Measurements from ENCODE around the gene TIPRL. TPM values are rescaled to one million over a fixed set of nuclear protein-coding genes. Genes with fewer than 3 reads are reported as not detected.

The TIPRL gene
- polyA plus RNA-seq, 1 experiment: 52.9 TPM

DNA sequence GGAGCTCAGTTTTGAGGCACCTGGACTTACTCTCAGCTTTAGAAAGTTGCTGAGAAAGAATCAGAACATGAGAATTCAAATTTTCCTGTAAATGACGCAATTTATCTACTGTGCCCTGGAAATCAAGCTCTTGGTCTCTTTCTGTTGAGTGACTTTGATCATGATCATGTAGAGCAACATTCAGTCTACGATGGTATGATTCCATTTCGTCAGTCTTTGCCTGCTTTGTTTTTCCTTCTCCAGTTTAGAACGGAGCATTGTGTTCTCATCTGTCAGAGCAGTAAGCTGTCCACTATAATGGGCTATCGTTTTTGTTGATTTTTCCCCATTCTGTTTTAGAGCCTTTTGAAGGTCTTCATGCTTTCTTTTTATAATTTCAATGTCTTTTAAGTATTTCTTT, 67.7 kb downstream of the TIPRL start:
- H3K27me3 ChIP-seq (ENCODE audit: control insufficient read depth, insufficient read depth, low read length): no peaks in the 10 kb centered on the region
- no peaks in the 10 kb centered on the region for H3K9me3 ChIP-seq (ENCODE audit: control insufficient read depth, insufficient read depth, low read length)
- TF ChIP-seq, protein P1, sequence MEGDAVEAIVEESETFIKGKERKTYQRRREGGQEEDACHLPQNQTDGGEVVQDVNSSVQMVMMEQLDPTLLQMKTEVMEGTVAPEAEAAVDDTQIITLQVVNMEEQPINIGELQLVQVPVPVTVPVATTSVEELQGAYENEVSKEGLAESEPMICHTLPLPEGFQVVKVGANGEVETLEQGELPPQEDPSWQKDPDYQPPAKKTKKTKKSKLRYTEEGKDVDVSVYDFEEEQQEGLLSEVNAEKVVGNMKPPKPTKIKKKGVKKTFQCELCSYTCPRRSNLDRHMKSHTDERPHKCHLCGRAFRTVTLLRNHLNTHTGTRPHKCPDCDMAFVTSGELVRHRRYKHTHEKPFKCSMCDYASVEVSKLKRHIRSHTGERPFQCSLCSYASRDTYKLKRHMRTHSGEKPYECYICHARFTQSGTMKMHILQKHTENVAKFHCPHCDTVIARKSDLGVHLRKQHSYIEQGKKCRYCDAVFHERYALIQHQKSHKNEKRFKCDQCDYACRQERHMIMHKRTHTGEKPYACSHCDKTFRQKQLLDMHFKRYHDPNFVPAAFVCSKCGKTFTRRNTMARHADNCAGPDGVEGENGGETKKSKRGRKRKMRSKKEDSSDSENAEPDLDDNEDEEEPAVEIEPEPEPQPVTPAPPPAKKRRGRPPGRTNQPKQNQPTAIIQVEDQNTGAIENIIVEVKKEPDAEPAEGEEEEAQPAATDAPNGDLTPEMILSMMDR (IDR thresholded peaks at IDR 0.05; ENCODE audit: low read depth, low read length): no peak
- H3K27ac ChIP-seq (ENCODE audit: low read depth, low read length): no peak overlapping the region
- DNase-seq (ENCODE audit: low read depth, low spot score): no peak
- no peak overlapping the region for H3K4me3 ChIP-seq (ENCODE audit: low read depth, low read length)
- POLR2A ChIA-PET: no interaction called here
- CTCF ChIA-PET: interaction anchor here (0.9 to 1.9 kb wide), 3 partner anchors 11 to 164 kb away, joined by 4 to 11 read pairs (median 4); no protein-coding TSS in a partner anchor

Small RNAs within 50 kb of the gene (small RNA-seq; reads per million reads assigned to genes)
- gene AL021397.1 (ENCODE audit: insufficient read length, low read depth): not detected

Other genes with a start within 250 kb of the TIPRL start
- gene DCAF6, start 242.3 kb upstream of the TIPRL start, polyA plus RNA-seq (2011; rRNA removed): 102 and 137 TPM in 2 replicates
- 50.0 and 70.0 TPM in 2 replicates for gene MPC2, start 241.9 kb upstream of the TIPRL start, polyA plus RNA-seq (2011; rRNA removed)
- 14.1 and 19.4 TPM in 2 replicates for gene GPR161, start 42.0 kb upstream of the TIPRL start, polyA plus RNA-seq (2011; rRNA removed)
- 24.6 and 28.4 TPM in 2 replicates for gene SFT2D2, start 47.0 kb downstream of the TIPRL start, polyA plus RNA-seq (2011; rRNA removed)
- 1.0 and 1.3 TPM in 2 replicates for gene TBX19, start 101.9 kb downstream of the TIPRL start, polyA plus RNA-seq (2011; rRNA removed)

Data from AG04450 (cell line).